SK-N-SH (cell line): Measurements from ENCODE around the gene FZR1. TPM values are rescaled to one million over a fixed set of nuclear protein-coding genes. Genes with fewer than 3 reads are reported as not detected.

Experiments used
- CTCF ChIA-PET: fragments of 300-600, 350-600 bp; formaldehyde crosslinking; extraction: SDS; loops from one replicate; lab custom pipeline; 2021; lab: Yijun Ruan, JAX
- POLR2A ChIA-PET: fragments of 350-600 bp; sonication (Branson Sonifier 250); formaldehyde crosslinking; extraction: SDS; loops from one replicate; lab custom pipeline; 2020; ENCODE audit warnings: antibody characterized with exemption, inconsistent platforms; lab: Yijun Ruan, JAX
- DNase-seq: peaks from one replicate; pipeline ENCODE4 v3.0.0; 2012
- H2AFZ ChIP-seq: fragments of 200-600 bp; sonication (generic); 2 replicates; pipeline ENCODE4 v1.8.1; 2016; ENCODE audit warnings: antibody characterized with exemption, mild to moderate bottlenecking, low read depth
- H3F3A ChIP-seq: fragments of 200-600 bp; sonication (generic); replicated peaks from 2 replicates; pipeline ENCODE3; 2016; ENCODE audit warnings: antibody characterized with exemption, mild to moderate bottlenecking; ENCODE audit not compliant: insufficient read depth
- H3K27ac ChIP-seq, 2 experiments: fragments of 200-500 bp in 1 of 2; fragments of 200-600 bp in 1 of 2; sonication (Bioruptor generic) in 1 of 2; sonication (generic), shearing (Covaris generic) in 1 of 2; 2 replicates each; pipeline versions ENCODE4 v1.5.1 to v1.6.1; 2014 to 2016; ENCODE audit warnings: low read depth in 2 of 2, inconsistent platforms in 1 of 2, low read length in 1 of 2, mild to moderate bottlenecking in 1 of 2, mixed read lengths in 1 of 2
- H3K27me3 ChIP-seq: fragments of 200-600 bp; sonication (generic), shearing (Covaris generic); 2 replicates; pipeline ENCODE4 v1.6.1; 2016; ENCODE audit warnings: mixed run types; ENCODE audit not compliant: insufficient read depth
- H3K36me3 ChIP-seq, 2 experiments: fragments of 200-500 bp in 1 of 2; fragments of 200-600 bp in 1 of 2; sonication (Bioruptor generic) in 1 of 2; sonication (generic) in 1 of 2; replicated peaks in 1 of 2; 2 replicates each; pipeline versions ENCODE3 to v1.5.1; 2014 to 2016; ENCODE audit warnings: low read length in 1 of 2, mild to moderate bottlenecking in 1 of 2; ENCODE audit not compliant: insufficient read depth in 2 of 2, control insufficient read depth in 1 of 2
- H3K4me1 ChIP-seq, 2 experiments: fragments of 200-500 bp in 1 of 2; fragments of 200-600 bp in 1 of 2; sonication (Bioruptor generic) in 1 of 2; sonication (generic), shearing (Covaris generic) in 1 of 2; 2 replicates each; pipeline versions ENCODE4 v1.5.1 to v1.6.1; 2014 to 2016; ENCODE audit warnings: low read depth in 1 of 2, low read length in 1 of 2, mixed run types in 1 of 2; ENCODE audit not compliant: insufficient read depth in 2 of 2, control insufficient read depth in 1 of 2
- H3K4me2 ChIP-seq: fragments of 200-600 bp; sonication (generic), shearing (Covaris generic); 2 replicates; pipeline ENCODE4 v1.6.1; 2017; ENCODE audit warnings: mixed run types
- H3K4me3 ChIP-seq, 2 experiments: fragments of 200-500 bp in 1 of 2; fragments of 200-600 bp in 1 of 2; sonication (Bioruptor generic) in 1 of 2; sonication (generic), shearing (Covaris generic) in 1 of 2; 2 replicates each; pipeline versions ENCODE4 v1.5.1 to v1.8.1; 2014 to 2016; ENCODE audit warnings: low read depth in 2 of 2, inconsistent platforms in 1 of 2, low read length in 1 of 2, mild to moderate bottlenecking in 1 of 2, mixed read lengths in 1 of 2, moderate library complexity in 1 of 2
- H3K79me2 ChIP-seq: fragments of 200-600 bp; sonication (generic); 2 replicates; pipeline ENCODE4 v1.8.1; 2017; ENCODE audit warnings: mild to moderate bottlenecking; ENCODE audit not compliant: insufficient read depth
- H3K9ac ChIP-seq: fragments of 200-600 bp; sonication (generic); 2 replicates; pipeline ENCODE4 v1.6.1; 2017; ENCODE audit warnings: mixed run types
- H3K9me2 ChIP-seq: fragments of 200-600 bp; sonication (generic); 2 replicates; pipeline ENCODE4 v1.6.1; 2017; ENCODE audit warnings: mixed run types
- H3K9me3 ChIP-seq: fragments of 200-600 bp; sonication (generic); 2 replicates; pipeline ENCODE4 v1.6.1; 2017; ENCODE audit warnings: mixed run types, mild to moderate bottlenecking, moderate library complexity
- H4K20me1 ChIP-seq: fragments of 200-600 bp; sonication (generic); 2 replicates; pipeline ENCODE4 v1.6.1; 2017; ENCODE audit warnings: mild to moderate bottlenecking, mixed run types; ENCODE audit not compliant: insufficient read depth
- CHD2 ChIP-seq: fragments of 150-350 bp; IDR thresholded peaks from 2 replicates; pipeline ENCODE4 v1.6.1; 2018; ENCODE audit warnings: low read length; ENCODE audit not compliant: partially characterized antibody
- CTCF ChIP-seq: fragments of 200-600 bp; sonication (generic); IDR thresholded peaks from 2 replicates; pipeline ENCODE4 v1.6.1; 2017; ENCODE audit warnings: antibody characterized with exemption, mild to moderate bottlenecking, moderate library complexity
- EZH2phosphoT487 ChIP-seq: fragments of 200-600 bp; sonication (generic); IDR thresholded peaks from 2 replicates; pipeline ENCODE4 v1.6.1; 2017; ENCODE audit warnings: low read depth, mixed run types, mild to moderate bottlenecking, antibody characterized with exemption, moderate library complexity, borderline replicate concordance
- MXI1 ChIP-seq: IDR thresholded peaks from 2 replicates; pipeline ENCODE4 v1.6.1; 2012; ENCODE audit warnings: mild to moderate bottlenecking, low read depth, low read length, improper control_type of control experiment
- NFIC ChIP-seq: IDR thresholded peaks from 2 replicates; pipeline ENCODE4 v1.4.0; 2012; ENCODE audit warnings: borderline replicate concordance
- PBX3 ChIP-seq: IDR thresholded peaks from 2 replicates; pipeline ENCODE4; 2012
- RCOR1 ChIP-seq: fragments of 150-350 bp; IDR thresholded peaks from 2 replicates; pipeline ENCODE4 v1.6.1; 2017; ENCODE audit warnings: antibody characterized with exemption, low read length
- RFX5 ChIP-seq: IDR thresholded peaks from 2 replicates; pipeline ENCODE4 v1.6.1; 2012; ENCODE audit warnings: mild to moderate bottlenecking, improper control_type of control experiment, low read length
- TAF1 ChIP-seq: IDR thresholded peaks from 2 replicates; pipeline ENCODE4 v1.6.1; 2012; ENCODE audit warnings: low read depth, mild to moderate bottlenecking, low read length, moderate library complexity, borderline replicate concordance
- USF2 ChIP-seq: fragments of 150-350 bp; IDR thresholded peaks from 2 replicates; pipeline ENCODE4 v1.6.1; 2017; ENCODE audit warnings: antibody characterized with exemption, low read length, low read depth, borderline replicate concordance
- YY1 ChIP-seq: IDR thresholded peaks from 2 replicates; pipeline ENCODE4 v1.4.0; 2012; ENCODE audit warnings: low read depth, mild to moderate bottlenecking
- ZBTB33 ChIP-seq: IDR thresholded peaks from 2 replicates; pipeline ENCODE4 v1.4.0; 2012; ENCODE audit warnings: low read depth, borderline replicate concordance
- WGBS: methylation state at CpG from one replicate; pipeline ENCODE4 v1.1.6; 2017; ENCODE audit warnings: low lambda C conversion rate; 5-methylcytosine and 5-hydroxymethylcytosine counted together
- polyA plus RNA-seq, 3 experiments: library from polyadenylated mRNA; depleted of rRNA; stranded (reverse); fragments of >200 nt; gene quantifications; 2 replicates each; pipeline ENCODE4 v1.2.3, GENCODE V29; 2012

The FZR1 gene
- polyA plus RNA-seq, 1 of the 3 experiments (the other 2 are of a cell fraction) = 36.3 TPM

- H3K36me3 ChIP-seq = peaks cover 0 to 25% of the 10 kb centered on the region in 2 experiments
- H3F3A ChIP-seq = peaks cover 9% of the 10 kb centered on the region
- H3K4me2 ChIP-seq = no peak overlapping the region
- H3K9ac ChIP-seq = no peak overlapping the region
- no peaks in the 10 kb centered on the region for H3K27me3 ChIP-seq
- peaks cover 9% of the 10 kb centered on the region for H4K20me1 ChIP-seq
- H3K9me2 ChIP-seq = no peaks in the 10 kb centered on the region
- ChIA-PET POLR2A (no interaction called here), CTCF (interaction anchor here (0.8 to 1.3 kb wide), 5 partner anchors 9 to 36 kb away, joined by 3 to 5 read pairs (median 4); partner anchors contain the start of gene FZR1)
- no peak overlapping the region for H3K27ac ChIP-seq
- H3K4me1 ChIP-seq = no peaks in the 10 kb centered on the region; a peak in 1 of 4 replicates
- no peak for TF ChIP-seq NFIC
- TF ChIP-seq CTCF = no peak
- TF ChIP-seq ZBTB33 = no peak
- no peak for TF ChIP-seq RCOR1
- no peak for TF ChIP-seq USF2
- no peak for TF ChIP-seq YY1
- no peak for TF ChIP-seq TAF1
- no peak for TF ChIP-seq MXI1
- TF ChIP-seq RFX5 = no peak
- TF ChIP-seq CHD2 = no peak
- no peak for TF ChIP-seq PBX3
- TF ChIP-seq EZH2phosphoT487 = no peak
- H3K9me3 ChIP-seq = no peaks in the 10 kb centered on the region
- no peak for DNase-seq
- no peak overlapping the region for H2AFZ ChIP-seq
- H3K79me2 ChIP-seq = no peaks in the 10 kb centered on the region
- H3K4me3 ChIP-seq = no peak overlapping the region
- whole genome bisulfite sequencing = 93% methylated on average over 12 of the region's 25 CpGs
Observed at GRCh38 chr19:3538258-3538929, 32.3 kb downstream of the FZR1 start.
